ENCODE measurements around the gene WDPCP. TPM values are rescaled to one million over a fixed set of nuclear protein-coding genes. Genes with fewer than 3 reads are reported as not detected.

The WDPCP gene
- total and polyA plus RNA-seq, 2 of the 4 experiments (the other 2 are of a cell fraction), result 2.2 to 10.2 TPM

- DNase-seq (no peak), ATAC-seq (ENCODE audit: low read depth) (no peak)
- Histone ChIP-seq H2AK5ac (ENCODE audit: low read depth, low read length) (no peak overlapping the region), H3K9me3 (ENCODE audit: control insufficient read depth, insufficient read depth, low read length) (no peaks in the 10 kb centered on the region; the same call in 1 of the 2 replicates), H4K8ac (ENCODE audit: low read depth in 2 of 2, low read length in 2 of 2) (no peak overlapping the region), H3K9ac (ENCODE audit: low read depth, low read length) (no peak overlapping the region), H3K79me1 (ENCODE audit: low read depth in 1 of 2, low read length in 2 of 2) (no peaks in the 10 kb centered on the region), H4K5ac (ENCODE audit: low read depth, low read length) (no peak overlapping the region), H3K4ac (ENCODE audit: low read depth, low read length) (no peak overlapping the region), H3K18ac (ENCODE audit: low read depth, low read length) (no peak overlapping the region), H3K23ac (ENCODE audit: low read depth, low read length) (no peak overlapping the region), H3K36me3 (ENCODE audit: control insufficient read depth, insufficient read depth, low read length) (no peaks in the 10 kb centered on the region), H3K4me3 (ENCODE audit: insufficient read depth, low read depth, low read length) (no peak overlapping the region), H2AK9ac (replicated peaks; ENCODE audit: low read depth, low read length, poor library complexity) (no peak overlapping the region), H3K27ac (ENCODE audit: insufficient read depth, low read length) (no peak overlapping the region), H2BK120ac (ENCODE audit: low read depth, low read length) (no peak overlapping the region), H2BK20ac (ENCODE audit: low read depth, low read length) (no peak overlapping the region), H4K91ac (ENCODE audit: insufficient read depth, low read depth, low read length) (no peak overlapping the region), H2BK15ac (ENCODE audit: low read depth, low read length) (no peak overlapping the region), H3K4me1 (ENCODE audit: control insufficient read depth, insufficient read depth, low read length) (no peaks in the 10 kb centered on the region), H2AFZ (replicated peaks; ENCODE audit: low read length, poor library complexity) (no peak overlapping the region), H2BK5ac (ENCODE audit: low read depth, low read length, poor library complexity, severe bottlenecking) (no peak overlapping the region), H3K56ac (ENCODE audit: extremely low read depth, insufficient read depth, low read length) (no peak overlapping the region), H3K9me1 (ENCODE audit: insufficient read depth, low read length) (no peaks in the 10 kb centered on the region), H4K20me1 (ENCODE audit: insufficient read depth, low read length) (no peaks in the 10 kb centered on the region), H3K27me3 (ENCODE audit: control insufficient read depth, insufficient read depth, low read length) (no peaks in the 10 kb centered on the region), H3K4me2 (ENCODE audit: low read depth, low read length) (no peak overlapping the region), H3K14ac (replicated peaks; ENCODE audit: low read depth, low read length) (no peak overlapping the region)
- dilution Hi-C loops (cut with HindIII; ENCODE audit: low sequenced_read_pairs, unreplicated experiment), result no loop called here
- POLR2A ChIA-PET (ENCODE audit: unreplicated experiment), result no interaction called here
- CTCF ChIA-PET, result no interaction called here
- in situ Hi-C loops (cut with MboI; ENCODE audit: low sequenced_read_pairs), result loop anchor here (25.0 kb wide), 1 partner anchor 108 kb away; no protein-coding TSS in a partner anchor
- no TSS peak for BruUV-seq (replicated peaks)
- intact Hi-C loops (cut with micrococcal nuclease), result no loop called here
- TF ChIP-seq NFE2L2 (IDR thresholded peaks at IDR 0.05; ENCODE audit: low read depth, low read length), result no peak
- TF ChIP-seq POLR2A (IDR thresholded peaks at IDR 0.05; ENCODE audit: low read depth, low read length), result no peak
- TF ChIP-seq CEBPB (IDR thresholded peaks at IDR 0.05; ENCODE audit: low read depth, low read length), result no peak
- no peak for TF ChIP-seq FOS (IDR thresholded peaks at IDR 0.05; ENCODE audit: low read depth, low read length)
- TF ChIP-seq MAZ (IDR thresholded peaks at IDR 0.05; ENCODE audit: borderline replicate concordance, low read depth, low read length), result no peak
- TF ChIP-seq CHD1 (IDR thresholded peaks at IDR 0.05; ENCODE audit: low read depth, low read length), result no peak
- no peak for TF ChIP-seq MXI1 (IDR thresholded peaks at IDR 0.05; ENCODE audit: borderline replicate concordance, low read depth, low read length)
- no peak for TF ChIP-seq RCOR1 (IDR thresholded peaks at IDR 0.05; ENCODE audit: insufficient replicate concordance, low read length)
- TF ChIP-seq BHLHE40 (IDR thresholded peaks at IDR 0.05; ENCODE audit: low read depth, low read length), result no peak
- no peak for TF ChIP-seq SMC3 (IDR thresholded peaks at IDR 0.05; ENCODE audit: low read depth, low read length)
- no CpG with 5 or more reads among the region's 1 CpG for WGBS, 2 experiments (ENCODE audit: extremely low coverage in 2 of 2, insufficient read length in 1 of 2)
Observed at GRCh38 chr2:63104482-63104881, 483.8 kb downstream of the WDPCP start.

All from IMR-90 (cell line).